ENCODE data around the gene IRGC. TPM values are rescaled to one million over a fixed set of nuclear protein-coding genes. Genes with fewer than 3 reads are reported as not detected.

The IRGC gene, protein sequence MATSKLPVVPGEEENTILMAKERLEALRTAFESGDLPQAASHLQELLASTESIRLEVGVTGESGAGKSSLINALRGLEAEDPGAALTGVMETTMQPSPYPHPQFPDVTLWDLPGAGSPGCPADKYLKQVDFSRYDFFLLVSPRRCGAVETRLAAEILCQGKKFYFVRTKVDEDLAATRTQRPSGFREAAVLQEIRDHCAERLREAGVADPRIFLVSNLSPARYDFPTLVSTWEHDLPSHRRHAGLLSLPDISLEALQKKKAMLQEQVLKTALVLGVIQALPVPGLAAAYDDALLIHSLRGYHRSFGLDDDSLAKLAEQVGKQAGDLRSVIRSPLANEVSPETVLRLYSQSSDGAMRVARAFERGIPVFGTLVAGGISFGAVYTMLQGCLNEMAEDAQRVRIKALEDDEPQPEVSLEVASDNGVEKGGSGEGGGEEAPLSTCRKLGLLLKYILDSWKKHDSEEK
- total RNA-seq: not detected in 2 replicates

DNA sequence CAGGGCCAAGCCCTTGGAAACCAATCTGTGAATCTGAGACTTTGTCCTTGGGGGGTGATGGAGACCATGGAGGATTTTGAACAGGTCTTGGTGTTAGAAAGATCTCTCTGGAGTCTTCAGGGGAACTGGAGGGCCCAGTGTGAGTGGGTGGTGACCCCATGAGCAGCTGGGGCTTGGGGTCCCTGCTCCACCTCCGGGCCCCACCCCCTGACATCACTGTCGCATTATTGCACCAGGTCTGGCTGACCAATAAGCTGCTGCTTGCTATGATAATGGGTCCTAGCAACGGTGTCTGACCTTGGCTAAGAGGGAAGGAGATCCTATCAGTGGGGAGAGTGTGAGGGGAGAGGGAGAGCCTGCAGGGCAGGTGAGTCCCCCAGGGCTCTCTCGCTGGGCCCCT is at the start of gene IRGC:
IRGC (plus strand) TSS at position 301 of the 400 bp plus-strand sequence. CDS start 2,483 bp downstream, outside the sequence.

DNA sequence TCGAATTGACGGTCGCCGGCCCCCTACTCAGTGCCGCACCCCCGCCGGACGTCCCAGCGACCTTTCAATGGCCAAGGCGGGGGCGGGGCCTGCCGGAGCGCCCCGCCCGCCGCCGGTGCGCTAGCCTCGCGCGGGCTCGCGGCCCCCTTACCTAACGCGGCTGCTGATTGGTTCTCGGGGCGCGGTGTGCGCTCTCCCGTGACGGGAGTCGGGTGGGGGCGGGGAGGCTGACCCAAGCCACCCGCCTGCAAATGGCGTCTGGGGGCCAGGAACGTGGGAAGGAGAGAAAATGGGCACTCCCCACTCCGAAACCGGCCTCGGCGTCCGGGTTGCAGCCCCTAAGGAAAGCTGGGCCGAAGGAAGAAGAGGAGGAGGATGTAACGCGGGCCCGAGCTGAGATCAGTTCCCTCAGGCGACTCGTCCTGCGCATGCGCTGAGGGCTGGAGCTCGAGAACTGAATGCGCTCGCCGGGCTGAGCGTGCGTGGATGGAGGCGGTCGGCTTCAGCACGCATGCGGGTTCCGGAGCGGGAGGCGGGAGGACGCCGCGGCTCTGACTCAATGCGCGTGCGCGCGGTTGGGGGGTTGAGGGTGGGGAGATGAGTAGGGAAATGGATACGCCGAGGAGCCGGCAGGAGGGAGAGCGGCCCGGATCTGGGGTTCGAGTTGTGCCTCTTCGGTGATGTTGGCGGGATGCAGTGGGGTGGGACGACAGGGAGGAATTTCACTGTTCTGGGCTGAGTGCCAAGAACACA is 38.8 kb downstream of the IRGC start, which contains the start of gene SMG9:
SMG9 (minus strand) TSS at position 460 of the 753 bp plus-strand sequence. CDS start 4,221 bp downstream, outside the sequence.

Other genes starting within 250 kb of the IRGC start
- 11.0 and 14.3 TPM in 2 replicates for gene PHLDB3, start 211.3 kb upstream of the IRGC start, total RNA-seq
- 46.4 and 80.8 TPM in 2 replicates for gene ETHE1, start 188.9 kb upstream of the IRGC start, total RNA-seq
- 0.32 TPM in 1 of 2 replicates, not detected in the other for gene ZNF575, start 182.9 kb upstream of the IRGC start, total RNA-seq
- 13.1 and 18.8 TPM in 2 replicates for gene XRCC1, start 140.5 kb upstream of the IRGC start, total RNA-seq
- 3.0 and 3.6 TPM in 2 replicates for gene PINLYP, start 140.3 kb upstream of the IRGC start, total RNA-seq
- gene IRGQ, start 119.9 kb upstream of the IRGC start, total RNA-seq: 19.9 and 24.2 TPM in 2 replicates
- 8.8 and 11.1 TPM in 2 replicates for gene ZNF576, start 119.5 kb upstream of the IRGC start, total RNA-seq
- 0.24 TPM in 1 of 2 replicates, not detected in the other for gene SRRM5, start 104.0 kb upstream of the IRGC start, total RNA-seq
- 20.2 and 25.6 TPM in 2 replicates for gene ZNF428, start 96.4 kb upstream of the IRGC start, total RNA-seq
- gene CADM4, start 76.2 kb upstream of the IRGC start, total RNA-seq: 0.12 and 0.65 TPM in 2 replicates
- 61.3 and 73.6 TPM in 2 replicates for gene PLAUR, start 45.9 kb upstream of the IRGC start, total RNA-seq
- 16.8 and 19.8 TPM in 2 replicates for gene SMG9, start 38.9 kb downstream of the IRGC start, total RNA-seq
- 6.0 and 6.4 TPM in 2 replicates for gene KCNN4, start 64.9 kb downstream of the IRGC start, total RNA-seq
- 0.24 and 0.65 TPM in 2 replicates for gene LYPD5, start 86.4 kb downstream of the IRGC start, total RNA-seq
- gene ZNF283, start 111.2 kb downstream of the IRGC start, total RNA-seq: 13.7 and 21.3 TPM in 2 replicates
- gene ZNF404, start 167.9 kb downstream of the IRGC start, total RNA-seq: 2.4 and 3.8 TPM in 2 replicates
- gene ZNF45, start 219.2 kb downstream of the IRGC start, total RNA-seq: 14.3 and 20.4 TPM in 2 replicates
- gene ZNF221, start 235.2 kb downstream of the IRGC start, total RNA-seq: 13.1 and 14.4 TPM in 2 replicates

Measured in hair follicle dermal papilla cell (primary cell).